ENCODE measurements around the gene S100PBP. TPM values are rescaled to one million over a fixed set of nuclear protein-coding genes. Genes with fewer than 3 reads are reported as not detected.
A peak's percentile ranks its signal among the peaks of the same experiment; 100 is the strongest.

The S100PBP gene
- total RNA-seq, 1 donor = 42.0 TPM

DNA sequence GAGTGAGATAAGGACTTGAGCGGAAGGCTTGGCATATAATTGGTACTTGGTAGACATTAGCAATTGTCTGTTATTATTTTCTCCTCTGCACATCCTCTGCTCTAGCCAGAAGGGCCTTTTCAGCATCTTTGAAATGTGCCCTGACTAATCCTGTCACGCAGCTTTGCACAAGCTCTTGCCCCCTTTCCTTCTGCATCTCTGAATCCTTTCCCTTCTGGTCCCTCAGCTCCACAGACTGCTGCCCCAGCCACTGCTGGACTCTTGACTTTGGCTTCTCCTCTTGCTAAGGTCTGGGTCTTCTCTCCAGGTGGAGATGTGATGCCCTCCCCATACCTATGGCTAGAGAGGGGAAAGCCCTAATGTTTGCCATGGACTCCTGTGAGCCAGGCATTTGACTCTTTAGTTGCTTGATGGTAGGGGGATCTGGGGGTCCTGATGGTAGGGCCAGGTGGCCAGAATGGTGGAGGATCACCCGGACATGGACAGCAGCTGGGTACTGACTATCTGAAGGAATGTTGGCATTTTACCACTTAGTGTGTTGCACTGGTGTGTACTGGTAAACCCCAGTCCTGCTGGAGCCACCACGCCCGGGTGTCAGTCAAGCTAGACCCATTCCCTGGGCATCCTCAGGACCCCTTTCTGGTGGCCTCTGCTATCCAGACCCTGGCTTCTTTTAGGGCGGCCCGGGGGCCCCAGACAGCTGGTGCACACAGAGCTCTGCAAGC is 73.2 kb downstream of the S100PBP start:
- H3K27ac ChIP-seq (ENCODE audit: low read depth, low read length) = no peak overlapping the region
- no peak overlapping the region for H3K4me3 ChIP-seq (ENCODE audit: insufficient read depth, low read length)
- TF ChIP-seq, protein P1, sequence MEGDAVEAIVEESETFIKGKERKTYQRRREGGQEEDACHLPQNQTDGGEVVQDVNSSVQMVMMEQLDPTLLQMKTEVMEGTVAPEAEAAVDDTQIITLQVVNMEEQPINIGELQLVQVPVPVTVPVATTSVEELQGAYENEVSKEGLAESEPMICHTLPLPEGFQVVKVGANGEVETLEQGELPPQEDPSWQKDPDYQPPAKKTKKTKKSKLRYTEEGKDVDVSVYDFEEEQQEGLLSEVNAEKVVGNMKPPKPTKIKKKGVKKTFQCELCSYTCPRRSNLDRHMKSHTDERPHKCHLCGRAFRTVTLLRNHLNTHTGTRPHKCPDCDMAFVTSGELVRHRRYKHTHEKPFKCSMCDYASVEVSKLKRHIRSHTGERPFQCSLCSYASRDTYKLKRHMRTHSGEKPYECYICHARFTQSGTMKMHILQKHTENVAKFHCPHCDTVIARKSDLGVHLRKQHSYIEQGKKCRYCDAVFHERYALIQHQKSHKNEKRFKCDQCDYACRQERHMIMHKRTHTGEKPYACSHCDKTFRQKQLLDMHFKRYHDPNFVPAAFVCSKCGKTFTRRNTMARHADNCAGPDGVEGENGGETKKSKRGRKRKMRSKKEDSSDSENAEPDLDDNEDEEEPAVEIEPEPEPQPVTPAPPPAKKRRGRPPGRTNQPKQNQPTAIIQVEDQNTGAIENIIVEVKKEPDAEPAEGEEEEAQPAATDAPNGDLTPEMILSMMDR (IDR thresholded peaks at IDR 0.05; ENCODE audit: extremely low read depth, low read depth, low read length) = no peak

DNA sequence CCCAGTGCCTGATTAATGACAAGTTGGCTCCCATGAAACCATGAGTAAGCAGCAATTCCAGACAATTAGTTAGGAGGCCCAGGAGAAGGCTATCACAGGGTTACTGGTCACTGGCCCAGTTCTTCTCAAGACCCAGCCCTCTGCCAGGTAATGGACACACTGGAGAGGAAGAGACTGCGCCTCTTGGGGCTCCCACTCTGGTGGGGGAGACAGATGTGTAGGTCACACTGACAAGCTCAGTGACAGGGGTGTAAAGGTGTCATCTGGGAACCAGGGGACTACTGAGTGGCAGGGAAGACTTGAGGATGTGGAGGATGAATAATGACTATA is 73.8 kb downstream of the S100PBP start:
- H4K20me1 ChIP-seq (ENCODE audit: insufficient read depth, low read length) = peaks cover 4% of the 10 kb centered on the region
- no peak overlapping the region for H3K4me2 ChIP-seq (ENCODE audit: insufficient read depth, low read length)
- H3K27me3 ChIP-seq (ENCODE audit: insufficient read depth, low read length) = peaks cover 24% of the 10 kb centered on the region
- no peaks in the 10 kb centered on the region for H3K9me3 ChIP-seq (ENCODE audit: low read depth, low read length)
- H2AFZ ChIP-seq (ENCODE audit: low read length) = no peak overlapping the region
- H3K4me1 ChIP-seq (ENCODE audit: insufficient read depth, low read length) = no peaks in the 10 kb centered on the region
- H3K79me2 ChIP-seq (ENCODE audit: insufficient read depth, low read length) = no peaks in the 10 kb centered on the region
- no peak overlapping the region for H3K27ac ChIP-seq (ENCODE audit: low read depth, low read length)
- H3K4me3 ChIP-seq (ENCODE audit: insufficient read depth, low read length) = no peak overlapping the region
- peak; percentile 74 for DNase-seq (ENCODE audit: insufficient read length, low spot score, missing footprints)
- TF ChIP-seq, protein P1 (IDR thresholded peaks at IDR 0.05; ENCODE audit: extremely low read depth, low read depth, low read length) = no peak
- no peaks in the 10 kb centered on the region for H3K36me3 ChIP-seq (ENCODE audit: insufficient read depth, low read length)

More for the DNA sequence above, 73.2 kb downstream of the S100PBP start:
- Histone ChIP-seq H3K4me1 (ENCODE audit: insufficient read depth, low read length) (no peaks in the 10 kb centered on the region), H3K4me2 (ENCODE audit: insufficient read depth, low read length) (no peak overlapping the region), H3K27me3 (ENCODE audit: insufficient read depth, low read length) (peaks cover 26% of the 10 kb centered on the region), H3K79me2 (ENCODE audit: insufficient read depth, low read length) (no peaks in the 10 kb centered on the region), H3K36me3 (ENCODE audit: insufficient read depth, low read length) (no peaks in the 10 kb centered on the region), H2AFZ (ENCODE audit: low read length) (no peak overlapping the region), H3K9me3 (ENCODE audit: low read depth, low read length) (no peaks in the 10 kb centered on the region), H4K20me1 (ENCODE audit: insufficient read depth, low read length) (peaks cover 4% of the 10 kb centered on the region)
- peak; percentile 68 for DNase-seq (ENCODE audit: insufficient read length, low spot score, missing footprints)

- Histone ChIP-seq H3K36me3 (ENCODE audit: insufficient read depth, low read length) (no peaks in the 10 kb centered on the region), H3K79me2 (ENCODE audit: insufficient read depth, low read length) (no peaks in the 10 kb centered on the region), H3K9me3 (ENCODE audit: low read depth, low read length) (no peaks in the 10 kb centered on the region), H3K27me3 (ENCODE audit: insufficient read depth, low read length) (peaks cover 24% of the 10 kb centered on the region), H3K4me2 (ENCODE audit: insufficient read depth, low read length) (no peak overlapping the region), H2AFZ (ENCODE audit: low read length) (no peak overlapping the region), H3K4me1 (ENCODE audit: insufficient read depth, low read length) (no peaks in the 10 kb centered on the region), H4K20me1 (ENCODE audit: insufficient read depth, low read length) (peaks cover 4% of the 10 kb centered on the region), H3K4me3 (ENCODE audit: insufficient read depth, low read length) (no peak overlapping the region), H3K27ac (ENCODE audit: low read depth, low read length) (no peak overlapping the region)
- TF ChIP-seq, protein P1 (IDR thresholded peaks at IDR 0.05; ENCODE audit: extremely low read depth, low read depth, low read length) = no peak
- DNase-seq (ENCODE audit: insufficient read length, low spot score, missing footprints) = peak; percentile 73
These were observed 74.2 kb downstream of the S100PBP start for GRCh38 chr1:32891630-32892029.

- peak; percentile 95 for DNase-seq (ENCODE audit: insufficient read length, low spot score, missing footprints)
- peak overlapping the region; percentile 62 for H2AFZ ChIP-seq (ENCODE audit: low read length)
- no peaks in the 10 kb centered on the region for H3K4me1 ChIP-seq (ENCODE audit: insufficient read depth, low read length)
- TF ChIP-seq, protein P1 (IDR thresholded peaks at IDR 0.05; ENCODE audit: extremely low read depth, low read depth, low read length) = peak; percentile 25
- peak overlapping the region; percentile 79 for H3K4me2 ChIP-seq (ENCODE audit: insufficient read depth, low read length)
- no peak overlapping the region for H3K27ac ChIP-seq (ENCODE audit: low read depth, low read length)
- H3K27me3 ChIP-seq (ENCODE audit: insufficient read depth, low read length) = peaks cover 15% of the 10 kb centered on the region
- no peaks in the 10 kb centered on the region for H3K36me3 ChIP-seq (ENCODE audit: insufficient read depth, low read length)
- no peaks in the 10 kb centered on the region for H3K9me3 ChIP-seq (ENCODE audit: low read depth, low read length)
- H3K79me2 ChIP-seq (ENCODE audit: insufficient read depth, low read length) = no peaks in the 10 kb centered on the region
- no peaks in the 10 kb centered on the region for H4K20me1 ChIP-seq (ENCODE audit: insufficient read depth, low read length)
- H3K4me3 ChIP-seq (ENCODE audit: insufficient read depth, low read length) = peak overlapping the region; percentile 68
These were observed 75.1 kb downstream of the S100PBP start for GRCh38 chr1:32892368-32893197.

Measured in osteoblast (primary cell).